Astrocyte of the hippocampus (primary cell): Measurements from ENCODE around the gene THEMIS2.
A peak's percentile ranks its signal among the peaks of the same experiment; 100 is the strongest.
"Not testable (repeated sequence)": the region's sequence is repeated elsewhere in the genome, so short reads cannot be mapped to it uniquely, and the experiment has no call there.

ENCODE experiments used
- DNase-seq: peaks from one replicate; pipeline ENCODE4 v3.0.0; 2011; ENCODE audit warnings: low read depth, low spot score

The THEMIS2 gene

DNA sequence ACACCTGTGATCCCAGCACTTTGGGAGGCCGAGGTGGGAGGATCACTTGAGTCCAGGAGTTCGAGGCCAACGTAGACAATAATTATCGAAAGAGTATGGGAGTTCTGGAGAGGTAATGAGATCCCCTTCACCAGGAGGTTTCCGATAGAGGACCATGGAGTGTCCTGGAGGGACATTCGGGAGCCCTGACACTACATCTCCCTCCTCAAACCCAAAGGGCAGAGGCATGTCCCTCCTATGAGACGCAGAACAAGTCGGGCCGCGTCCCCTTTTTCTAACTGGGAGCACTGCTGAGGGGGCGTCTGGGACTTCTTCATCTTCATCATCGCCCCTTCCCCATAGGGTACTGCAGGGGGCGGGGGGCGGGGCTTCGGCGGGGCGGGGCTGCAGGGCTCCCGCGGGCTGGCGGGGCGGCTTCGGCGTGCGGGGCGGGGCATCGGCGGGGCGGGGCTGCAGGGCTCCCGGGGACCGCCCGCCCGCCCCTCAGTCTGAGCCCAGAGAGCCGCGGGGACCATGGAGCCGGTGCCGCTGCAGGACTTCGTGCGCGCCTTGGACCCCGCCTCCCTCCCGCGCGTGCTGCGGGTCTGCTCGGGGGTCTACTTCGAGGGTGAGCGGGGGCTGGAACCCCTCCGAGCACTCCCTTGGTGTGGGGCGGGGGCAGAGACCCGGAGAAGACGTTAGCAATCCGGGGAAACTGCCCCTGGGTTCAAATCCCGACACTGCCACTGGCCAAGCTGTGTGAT lies at the start of gene THEMIS2:
THEMIS2 (plus strand) TSS at position 486 of the 743 bp plus-strand sequence; CDS start at position 514, 28 bp downstream.
- DNase-seq, result peak; percentile 74

DNA sequence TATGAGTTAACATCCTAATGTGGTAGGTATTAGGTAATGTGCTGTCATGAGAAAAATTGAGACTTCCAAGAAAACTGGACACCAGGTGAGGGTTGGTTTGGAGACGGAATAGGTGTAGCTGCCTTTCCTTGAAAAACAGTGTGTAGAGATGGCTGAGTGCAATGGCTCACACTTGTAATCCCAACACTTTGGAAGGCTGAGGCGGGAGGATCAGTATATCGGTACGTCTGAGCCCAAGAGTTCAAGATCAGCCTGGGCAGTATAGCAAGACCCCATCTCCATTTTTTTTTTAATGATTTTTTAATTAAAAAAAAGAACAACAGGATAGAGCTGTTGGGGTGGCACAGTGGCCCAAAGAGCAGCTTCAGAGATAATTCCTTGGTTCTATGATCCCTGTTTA lies 48.6 kb upstream of the THEMIS2 start:
- DNase-seq, result no peak

DNA sequence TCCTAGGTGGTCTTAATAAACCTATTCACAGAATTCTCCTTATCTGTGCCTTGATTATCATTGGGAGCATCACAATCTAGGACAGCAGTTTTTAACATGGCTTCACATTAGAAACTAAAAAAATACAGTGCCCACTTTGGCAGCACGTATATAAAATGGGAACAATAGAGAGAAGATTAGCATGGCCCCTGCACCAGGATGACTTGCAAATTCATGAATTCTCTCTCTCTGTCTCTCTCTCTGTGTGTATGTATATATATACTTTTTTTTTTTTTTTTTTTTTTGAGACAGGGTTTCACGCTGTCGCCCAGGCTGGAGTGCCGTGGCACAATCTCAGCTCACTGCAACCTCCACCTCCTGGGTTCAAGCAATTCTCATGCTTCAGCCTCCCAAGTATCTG lies 47.9 kb upstream of the THEMIS2 start:
- no peak for DNase-seq

DNA sequence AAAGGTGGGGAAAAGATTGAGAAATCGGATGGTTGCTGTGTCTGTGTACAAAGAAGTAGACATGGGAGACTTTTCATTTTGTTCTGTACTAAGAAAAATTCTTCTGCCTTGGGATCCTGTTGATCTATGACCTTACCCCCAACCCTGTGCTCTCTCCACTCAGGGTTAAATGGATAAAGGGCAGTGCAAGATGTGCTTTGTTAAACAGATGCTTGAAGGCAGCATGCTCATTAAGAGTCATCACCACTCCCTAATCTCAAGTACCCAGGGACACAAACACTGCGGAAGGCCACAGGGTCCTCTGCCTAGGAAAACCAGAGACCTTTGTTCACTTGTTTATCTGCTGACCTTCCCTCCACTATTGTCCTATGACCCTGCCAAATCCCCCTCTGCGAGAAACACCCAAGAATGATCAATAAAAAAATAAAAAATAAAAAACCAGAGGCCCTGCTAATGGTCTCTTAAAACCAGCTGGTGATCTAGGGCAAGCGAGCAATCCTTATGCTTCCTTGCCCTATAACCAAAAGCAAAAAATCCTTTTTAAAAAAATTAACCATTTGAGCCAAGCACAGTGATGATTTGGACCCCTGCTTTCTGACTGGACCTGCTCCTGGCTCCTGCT lies 42.9 kb upstream of the THEMIS2 start:
- not testable (repeated sequence) for DNase-seq

DNA sequence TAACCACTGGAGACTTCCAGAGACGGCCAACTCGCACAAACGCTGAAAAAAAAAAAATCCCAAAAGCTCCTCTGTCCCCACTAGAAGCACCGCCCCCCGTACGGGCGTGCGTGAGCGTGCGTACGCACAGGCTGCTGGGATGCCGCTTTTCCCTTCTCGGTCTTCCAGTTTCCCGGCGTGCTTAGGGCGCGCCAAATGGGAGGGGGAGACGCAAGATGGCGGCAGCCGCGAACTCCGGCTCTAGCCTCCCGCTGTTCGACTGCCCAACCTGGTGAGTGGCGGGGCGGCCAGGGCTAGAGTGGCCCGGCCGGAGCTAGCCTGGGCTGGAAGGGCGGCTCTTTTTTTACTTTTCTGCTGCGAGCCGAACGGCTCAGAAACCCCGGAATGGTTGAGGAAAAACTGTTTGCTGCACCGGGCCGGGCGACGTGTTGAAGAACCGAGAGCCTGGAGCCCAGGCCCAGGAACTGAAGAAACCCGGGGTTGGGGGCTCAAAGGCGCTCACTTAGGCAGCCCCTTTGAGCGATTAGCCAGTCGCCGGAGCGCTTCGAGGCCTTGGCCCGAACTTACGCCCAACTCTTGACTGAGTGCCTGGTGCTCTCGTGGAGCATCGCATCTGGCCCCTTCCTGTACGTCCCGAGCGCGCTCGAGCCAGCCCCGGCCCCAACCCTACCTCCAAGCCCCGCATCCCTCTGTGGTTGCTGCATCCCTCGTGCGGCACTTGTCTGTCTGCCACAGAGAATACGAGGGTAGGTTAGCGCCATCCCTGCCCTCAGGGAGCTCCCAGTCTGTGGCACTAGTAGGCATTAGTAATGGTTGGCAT lies 41.5 kb upstream of the THEMIS2 start, which contains the start of gene PPP1R8:
PPP1R8 (plus strand) TSS at position 162 of the 820 bp plus-strand sequence; CDS start at position 216, 54 bp downstream.
- DNase-seq, result peak; percentile 98

DNA sequence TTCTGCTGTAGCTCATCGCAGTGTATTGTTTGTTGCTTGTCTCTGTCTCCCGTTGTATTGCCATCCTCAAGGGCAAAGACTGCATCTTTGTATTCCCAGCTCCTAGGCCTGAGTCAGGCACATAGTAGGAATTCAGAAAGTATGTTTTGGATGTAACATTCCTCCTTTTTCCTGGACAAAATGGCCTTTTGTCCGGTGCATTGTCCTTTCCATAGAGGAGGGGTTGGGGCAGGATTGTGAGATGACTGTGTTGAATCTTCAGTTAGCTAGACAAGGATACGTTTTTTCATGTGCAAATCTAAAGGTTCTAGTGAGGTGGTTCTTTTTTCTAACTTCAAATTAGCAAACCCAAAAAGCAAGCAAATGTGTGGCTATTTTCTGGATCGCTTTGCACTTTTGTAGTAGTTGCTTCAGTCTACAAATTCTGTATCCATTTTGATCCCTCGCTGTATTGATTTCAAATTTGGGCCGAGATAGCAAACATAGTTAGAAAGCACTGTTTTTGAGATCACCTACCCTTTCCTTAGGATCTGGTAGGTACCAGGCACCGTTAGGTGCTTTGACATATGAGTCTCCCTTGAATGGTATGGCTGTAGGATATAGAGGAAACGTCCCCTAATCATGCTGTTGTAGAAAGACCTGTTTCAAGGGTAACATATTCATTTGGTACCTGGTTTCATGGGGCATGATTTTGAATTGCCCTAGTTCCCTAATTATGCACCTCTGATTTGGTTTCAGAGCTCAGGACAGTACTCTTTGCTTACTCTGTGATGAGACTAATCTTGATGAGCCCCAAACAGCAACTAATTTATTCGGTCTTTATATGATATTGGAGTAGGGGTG lies 40.6 kb upstream of the THEMIS2 start:
- DNase-seq, result peak; percentile 35

DNA sequence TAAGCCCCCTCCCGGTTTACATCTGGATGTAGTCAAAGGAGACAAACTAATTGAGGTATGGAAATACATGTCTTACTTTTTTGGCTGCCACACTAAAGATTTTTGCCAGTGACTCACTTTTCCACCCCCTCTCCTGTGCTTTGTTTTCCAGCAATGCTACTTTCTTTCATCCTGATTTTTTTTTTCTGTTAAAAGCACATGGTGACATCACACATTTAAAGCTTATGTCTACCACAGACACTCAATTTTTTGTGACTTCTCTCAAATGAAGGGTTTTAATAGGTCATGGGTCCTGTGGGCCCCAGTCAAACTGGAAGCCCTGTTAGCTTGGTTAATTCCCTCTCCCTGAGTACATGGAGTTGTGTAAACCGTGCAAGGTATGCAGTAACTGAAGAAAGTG lies 39.6 kb upstream of the THEMIS2 start:
- peak; percentile 68 for DNase-seq

DNA sequence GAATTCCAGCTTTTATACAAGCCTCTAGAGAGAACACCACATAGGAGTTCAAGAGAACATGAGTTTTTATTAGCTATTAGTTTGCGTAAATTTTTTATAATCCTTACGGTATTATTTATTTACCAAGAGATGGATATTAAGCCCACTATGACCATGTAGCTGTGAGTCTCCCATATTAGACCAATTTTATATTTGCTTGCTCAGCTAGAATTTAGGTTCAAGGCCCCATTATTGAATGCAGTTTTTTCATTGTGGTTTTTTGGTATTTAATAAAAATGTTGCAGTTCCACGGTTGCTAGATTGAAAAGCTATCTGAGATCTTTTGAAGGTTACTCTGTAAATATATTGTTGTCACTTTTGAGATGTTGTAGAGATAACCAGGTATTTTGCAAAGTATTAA lies 38.9 kb upstream of the THEMIS2 start:
- no peak for DNase-seq

DNA sequence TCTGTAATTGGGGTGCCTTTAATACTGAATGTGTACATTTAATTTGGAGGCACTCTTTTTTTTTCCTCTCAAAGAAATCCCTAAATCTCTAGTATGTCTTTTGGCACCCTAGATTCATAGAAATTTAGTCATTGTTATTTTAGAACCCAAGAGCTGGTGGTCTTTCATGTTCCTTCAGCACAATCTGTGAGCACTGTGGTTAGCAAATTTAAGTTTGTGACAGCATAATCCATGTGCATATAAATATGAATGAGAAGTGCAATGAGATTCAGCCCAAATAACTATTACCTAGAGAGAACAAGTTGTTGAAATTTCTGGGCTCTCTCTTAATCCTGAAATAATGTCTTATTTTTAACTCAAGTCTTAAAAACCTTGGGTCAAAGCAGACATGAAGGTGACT lies 37.3 kb upstream of the THEMIS2 start:
- DNase-seq, result no peak

DNA sequence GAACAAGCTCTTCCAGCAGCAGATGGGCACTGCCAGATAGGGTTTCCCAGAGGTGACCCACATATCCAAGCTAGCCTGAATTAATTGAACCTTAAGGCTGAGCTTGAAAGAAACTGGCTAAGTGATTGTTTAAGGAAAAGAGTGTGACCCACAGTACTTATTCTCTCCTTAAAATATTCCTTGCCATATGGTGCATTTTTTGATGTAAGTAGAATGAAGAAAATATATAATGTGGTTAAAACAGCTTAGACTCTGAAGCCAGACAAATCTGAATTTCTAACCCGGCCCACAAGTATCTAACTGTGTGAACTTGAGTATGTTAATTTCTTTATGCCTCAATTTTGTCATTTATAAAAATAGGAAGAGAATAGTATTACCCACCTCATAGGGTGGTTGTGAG lies 36.8 kb upstream of the THEMIS2 start:
- DNase-seq, result no peak

DNA sequence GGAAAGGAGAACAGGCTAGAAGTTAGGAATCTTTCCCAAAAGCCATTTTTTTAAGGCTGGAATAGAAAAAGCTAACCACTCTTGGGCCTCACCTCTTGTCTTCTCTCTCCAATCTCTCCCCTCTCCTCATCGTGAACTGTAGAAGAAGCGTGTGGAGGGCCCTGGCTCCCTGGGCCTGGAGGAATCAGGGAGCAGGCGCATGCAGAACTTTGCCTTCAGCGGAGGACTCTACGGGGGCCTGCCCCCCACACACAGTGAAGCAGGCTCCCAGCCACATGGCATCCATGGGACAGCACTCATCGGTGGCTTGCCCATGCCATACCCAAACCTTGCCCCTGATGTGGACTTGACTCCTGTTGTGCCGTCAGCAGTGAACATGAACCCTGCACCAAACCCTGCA lies 22.4 kb upstream of the THEMIS2 start:
- DNase-seq, result no peak

DNA sequence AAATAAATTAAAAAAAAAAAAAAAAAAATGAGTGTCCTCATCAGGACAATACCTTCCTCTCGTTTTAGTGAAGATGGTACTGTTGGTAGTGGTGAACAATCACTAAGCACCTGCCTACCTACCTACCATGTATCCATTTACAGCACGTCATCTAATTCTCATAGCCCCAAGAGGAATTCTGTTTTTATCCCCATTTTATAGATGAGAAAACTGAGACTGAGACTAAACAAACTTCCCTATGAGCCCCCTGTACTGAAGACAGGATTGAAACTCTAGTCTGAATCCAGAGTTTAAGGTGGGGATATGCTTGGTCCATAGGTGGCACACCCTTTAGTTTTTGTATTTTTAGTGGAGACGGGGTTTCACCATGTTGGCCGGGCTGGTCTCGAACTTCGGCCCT lies 17.3 kb upstream of the THEMIS2 start:
- no peak for DNase-seq

DNA sequence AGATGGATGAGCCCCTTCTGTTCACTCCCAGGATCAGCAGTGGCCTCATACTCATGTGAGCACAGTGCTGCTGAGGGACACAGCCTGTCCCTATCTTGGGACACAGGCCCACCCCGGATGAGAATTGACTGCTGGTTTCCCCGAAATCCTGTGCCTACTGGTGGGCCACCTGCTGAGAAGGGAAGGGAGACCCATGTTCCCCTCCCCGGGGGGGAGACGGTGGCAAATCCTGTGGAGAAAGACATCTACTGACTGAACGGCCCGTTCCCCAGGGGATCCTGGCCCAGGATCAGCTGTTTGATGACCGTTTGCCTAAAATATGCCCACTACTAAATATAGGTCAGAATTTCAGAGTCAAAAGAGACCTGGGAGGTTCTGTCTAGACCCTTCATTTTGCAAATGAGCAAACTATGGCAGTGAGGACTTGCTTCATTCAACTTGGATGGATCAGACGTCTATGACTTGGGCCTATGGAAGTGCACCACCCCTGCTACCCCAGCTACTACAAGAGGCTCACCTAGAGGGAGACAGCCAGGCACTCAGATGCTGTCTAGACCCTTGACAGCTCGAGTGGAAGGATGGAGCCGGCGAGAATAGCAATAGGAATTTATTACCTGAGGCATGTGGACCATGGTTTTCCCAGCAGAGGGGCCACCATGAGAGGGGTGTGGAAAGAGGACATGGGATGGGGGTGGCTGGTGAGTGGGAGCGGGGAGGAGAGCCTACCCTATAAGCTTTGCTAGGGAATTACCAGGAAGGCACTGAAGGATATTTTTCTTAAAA lies 15.6 kb upstream of the THEMIS2 start:
- DNase-seq, result no peak

DNA sequence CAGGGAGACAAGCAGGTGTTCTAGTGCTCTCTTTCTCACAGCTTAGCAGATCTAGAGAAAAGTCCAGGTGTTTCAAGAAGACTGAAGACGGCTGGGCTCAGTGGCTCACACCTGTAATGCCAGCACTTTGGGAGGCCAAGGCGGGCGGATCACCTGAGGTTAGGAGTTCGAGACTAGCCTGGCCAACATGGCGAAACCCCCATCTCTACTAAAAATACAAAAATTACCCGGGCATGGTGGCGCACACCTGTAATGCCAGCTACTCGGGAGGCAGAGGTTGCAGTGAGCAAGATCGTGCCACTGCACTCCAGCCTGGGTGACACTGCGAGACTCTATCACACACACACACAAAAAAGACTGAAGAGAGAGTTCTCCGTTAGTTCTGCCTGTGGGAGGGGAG lies 14.8 kb upstream of the THEMIS2 start:
- DNase-seq, result not testable (repeated sequence)

DNA sequence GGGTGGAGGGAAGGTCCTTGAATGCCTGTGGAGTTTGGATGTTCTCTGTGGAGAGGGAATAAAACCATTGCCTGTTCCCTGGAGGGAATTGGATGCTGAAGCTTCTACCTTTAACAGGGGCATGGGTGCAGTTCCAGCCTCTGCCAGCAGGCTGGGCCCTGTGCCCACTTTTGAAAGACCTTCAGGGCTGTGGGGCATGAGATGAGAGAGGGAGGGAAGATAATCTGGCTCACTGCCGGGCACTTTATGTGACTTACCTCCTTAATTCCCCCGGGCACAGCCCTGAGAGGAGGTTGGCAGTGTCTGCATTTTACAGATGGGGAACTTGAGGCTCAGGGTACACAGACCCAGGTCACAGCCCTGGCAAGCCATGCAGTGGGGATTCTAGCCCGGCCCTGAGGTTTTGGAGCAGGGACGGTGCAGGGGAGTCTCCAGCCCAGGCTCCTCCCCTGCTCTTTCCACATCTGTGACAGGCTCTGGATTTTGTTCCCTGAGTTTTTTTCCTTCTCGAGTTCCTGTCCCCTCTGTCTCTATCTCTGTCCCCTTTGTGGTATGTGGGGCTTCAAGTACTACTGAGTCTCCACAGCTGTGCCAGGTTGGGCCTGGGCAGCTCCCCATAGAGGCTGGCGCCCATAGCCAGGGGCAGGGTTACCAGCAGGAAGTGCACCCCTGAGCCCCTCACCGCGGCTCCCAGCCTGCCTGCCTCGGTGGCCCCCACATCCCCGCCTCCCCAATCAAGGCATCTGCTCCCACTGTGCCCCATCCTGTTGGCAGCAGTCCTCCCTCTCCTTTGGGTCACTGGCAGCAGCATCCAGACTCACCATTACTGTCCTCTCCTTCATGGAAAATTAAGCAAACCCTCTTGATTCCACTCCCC lies 14.0 kb upstream of the THEMIS2 start:
- DNase-seq, result peak; percentile 91

DNA sequence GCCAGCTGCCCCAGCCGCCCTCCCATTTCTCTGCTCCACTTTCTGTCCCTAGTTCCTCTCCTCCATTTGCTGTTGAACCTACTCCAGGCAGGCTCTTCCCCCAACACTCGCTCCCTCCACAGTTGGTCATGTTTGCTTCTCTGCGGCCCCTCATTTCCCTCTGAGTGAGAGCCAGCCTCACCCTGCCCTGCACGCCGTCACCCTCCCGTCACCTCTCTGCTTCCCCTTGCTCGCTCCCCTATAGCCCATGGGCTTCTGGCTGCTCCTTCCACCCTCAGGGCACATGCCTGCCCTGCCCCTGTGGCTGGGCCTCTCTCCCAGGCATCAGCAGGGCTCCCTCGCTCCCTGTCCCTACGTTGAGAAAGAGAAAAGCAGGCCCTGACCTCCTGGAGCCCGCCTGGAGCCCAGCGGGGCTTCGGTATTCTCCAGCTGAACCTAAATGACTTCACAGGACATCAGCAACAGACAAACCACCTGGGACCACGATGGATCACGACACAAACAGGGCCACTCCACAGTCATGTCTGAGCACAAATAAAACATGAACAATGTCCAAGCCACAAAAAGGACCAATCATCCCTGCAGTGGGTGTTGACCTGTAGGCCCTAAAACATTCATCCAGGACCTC lies 13.3 kb upstream of the THEMIS2 start:
- no peak for DNase-seq

DNA sequence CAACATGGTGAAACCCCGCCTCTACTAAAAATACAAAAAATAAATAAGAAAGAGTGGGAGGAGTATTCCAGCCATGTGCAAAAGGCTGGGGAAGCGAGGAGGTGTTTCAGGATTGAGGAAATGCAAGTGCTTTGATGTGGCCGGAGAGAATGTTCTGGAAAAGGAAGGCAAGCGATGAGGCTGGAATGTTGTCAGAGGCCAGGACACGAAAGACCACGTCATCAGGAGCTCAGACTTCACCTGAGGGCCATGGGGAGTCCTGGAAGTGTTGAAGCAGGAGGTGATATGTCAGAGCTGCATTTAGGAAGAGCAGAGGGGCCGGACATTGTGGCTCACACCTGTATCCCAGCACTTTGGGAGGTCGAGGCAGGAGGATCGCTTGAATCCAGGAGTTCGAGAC lies 10.9 kb upstream of the THEMIS2 start:
- DNase-seq, result no peak

DNA sequence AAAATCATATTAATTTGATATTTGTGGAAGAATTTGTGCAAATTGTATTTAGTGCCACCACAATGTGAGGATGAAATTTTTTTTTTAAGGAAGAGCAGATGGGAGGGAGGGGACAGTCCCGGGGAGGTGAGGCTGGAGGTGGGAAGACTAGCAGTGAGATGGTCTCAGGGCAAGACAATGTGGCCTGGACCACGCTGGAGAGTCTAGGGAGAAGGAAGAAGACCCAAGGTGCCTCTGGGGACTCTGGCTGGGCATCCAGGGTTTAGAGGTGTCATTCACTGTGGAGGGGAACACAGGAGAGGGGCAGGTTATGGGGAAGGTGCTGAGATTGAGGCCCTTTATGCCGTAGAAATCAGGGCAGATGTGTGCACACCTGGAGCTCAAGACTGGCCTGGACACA lies 10.3 kb upstream of the THEMIS2 start:
- DNase-seq, result no peak
